GM23338 (cell line): ENCODE data around the gene CDC14B. TPM values are rescaled to one million over a fixed set of nuclear protein-coding genes. Genes with fewer than 3 reads are reported as not detected.

Experiments
- ATAC-seq: fragments of 200-7000 bp; cut with Tn5 transposase; 3 replicates; pipeline ENCODE4 v1.9.1; 2020
- DNase-seq: peaks from one replicate; pipeline ENCODE4 v3.0.0-alpha.2; 2015; ENCODE audit warnings: low spot score
- H2AFZ ChIP-seq: fragments of 200-600 bp; sonication (generic); 2 replicates; pipeline ENCODE4 v1.8.0; 2016; ENCODE audit warnings: antibody characterized with exemption, mild to moderate bottlenecking, moderate library complexity
- H3F3A ChIP-seq: fragments of 200-600 bp; sonication (generic); replicated peaks from 2 replicates; pipeline ENCODE4 v1.8.0; 2017; ENCODE audit warnings: antibody characterized with exemption, mixed run types, low read depth
- H3K27ac ChIP-seq: fragments of 200-600 bp; sonication (generic); 2 replicates; pipeline ENCODE4 v1.6.1; 2016; ENCODE audit warnings: low read depth
- H3K27me3 ChIP-seq: fragments of 200-600 bp; sonication (generic); 2 replicates; pipeline ENCODE4 v1.8.0; 2016; ENCODE audit warnings: mild to moderate bottlenecking, mixed run types, moderate library complexity; ENCODE audit not compliant: insufficient read depth
- H3K36me3 ChIP-seq: fragments of 200-600 bp; sonication (generic); 2 replicates; pipeline ENCODE4 v1.8.0; 2016; ENCODE audit warnings: mild to moderate bottlenecking; ENCODE audit not compliant: insufficient read depth
- H3K4me1 ChIP-seq: fragments of 200-600 bp; sonication (generic); 2 replicates; pipeline ENCODE4 v1.8.0; 2016; ENCODE audit warnings: mild to moderate bottlenecking, moderate library complexity; ENCODE audit not compliant: insufficient read depth
- H3K4me2 ChIP-seq: fragments of 200-600 bp; sonication (generic); 2 replicates; pipeline ENCODE4 v1.7.1; 2017; ENCODE audit warnings: mixed run types
- H3K4me3 ChIP-seq: fragments of 200-600 bp; sonication (generic); 2 replicates; pipeline ENCODE4 v1.6.1; 2016; ENCODE audit warnings: mixed run types
- H3K79me2 ChIP-seq: fragments of 200-600 bp; sonication (generic); replicated peaks from 2 replicates; pipeline ENCODE4 v1.8.0; 2017; ENCODE audit warnings: mild to moderate bottlenecking; ENCODE audit not compliant: insufficient read depth
- H3K9me2 ChIP-seq: fragments of 200-600 bp; sonication (generic); 2 replicates; pipeline ENCODE4 v1.8.0; 2017; ENCODE audit not compliant: insufficient read depth
- H4K20me1 ChIP-seq: fragments of 200-600 bp; sonication (generic); replicated peaks from 2 replicates; pipeline ENCODE4 v1.8.0; 2017; ENCODE audit warnings: mild to moderate bottlenecking; ENCODE audit not compliant: insufficient read depth
- H3K27ac Mint-ChIP-seq: 2 replicates; pipeline ENCODE4 v1.8.0; 2020; ENCODE audit warnings: inconsistent platforms, mild to moderate bottlenecking, moderate library complexity, mixed read lengths
- H3K27me3 Mint-ChIP-seq: 3 replicates; pipeline ENCODE4 v1.8.0; 2022; ENCODE audit warnings: low read depth, mild to moderate bottlenecking, moderate library complexity, mixed read lengths, inconsistent platforms; ENCODE audit not compliant: insufficient read depth, poor library complexity
- H3K36me3 Mint-ChIP-seq: 3 replicates; pipeline ENCODE4 v1.8.0; 2021; ENCODE audit warnings: low read depth, mild to moderate bottlenecking, inconsistent platforms, moderate library complexity, mixed read lengths
- H3K4me1 Mint-ChIP-seq: 3 replicates; pipeline ENCODE4 v1.8.0; 2020; ENCODE audit warnings: mild to moderate bottlenecking, inconsistent platforms, mixed read lengths
- H3K4me3 Mint-ChIP-seq: 3 replicates; pipeline ENCODE4 v1.8.0; 2021; ENCODE audit warnings: moderate library complexity, mild to moderate bottlenecking, inconsistent platforms, mixed read lengths
- H3K9me3 Mint-ChIP-seq: 3 replicates; pipeline ENCODE4 v1.8.0; 2020; ENCODE audit warnings: moderate library complexity, mild to moderate bottlenecking, inconsistent platforms, mixed read lengths
- CREB1 ChIP-seq: fragments of 250-450 bp; sonication (Bioruptor Pico); IDR thresholded peaks from 2 replicates; pipeline ENCODE4 v1.5.0; 2020; ENCODE audit warnings: low read depth, mild to moderate bottlenecking, moderate library complexity
- EZH2 ChIP-seq: fragments of 200-600 bp; sonication (generic); IDR thresholded peaks from one replicate; pipeline ENCODE4 v1.8.0; 2017; ENCODE audit warnings: antibody characterized with exemption, mild to moderate bottlenecking, low read depth; ENCODE audit not compliant: unreplicated experiment
- EZH2phosphoT487 ChIP-seq: fragments of 200-600 bp; sonication (generic); IDR thresholded peaks from one replicate; pipeline ENCODE4 v1.8.1; 2018; ENCODE audit warnings: antibody characterized with exemption; ENCODE audit not compliant: unreplicated experiment
- JUNB ChIP-seq: IDR thresholded peaks from one replicate; pipeline ENCODE4 v1.6.1; 2016; ENCODE audit warnings: antibody characterized with exemption; ENCODE audit not compliant: unreplicated experiment
- NANOG ChIP-seq: IDR thresholded peaks from 2 replicates; pipeline ENCODE4 v1.6.1; 2016; ENCODE audit warnings: antibody characterized with exemption, borderline replicate concordance
- POLR2AphosphoS5 ChIP-seq: IDR thresholded peaks from 2 replicates; pipeline ENCODE4 v1.6.1; 2016; ENCODE audit warnings: antibody characterized with exemption, low read depth
- STAT1 ChIP-seq: IDR thresholded peaks from one replicate; pipeline ENCODE4 v1.6.1; 2016; ENCODE audit warnings: antibody characterized with exemption; ENCODE audit not compliant: unreplicated experiment
- ZNF114 ChIP-seq: fragments of 250-450 bp; sonication (Bioruptor Pico); IDR thresholded peaks from 2 replicates; pipeline ENCODE4 v1.5.0; 2020; ENCODE audit warnings: mild to moderate bottlenecking, moderate library complexity
- ZNF331 ChIP-seq: fragments of 250-450 bp; sonication (Bioruptor Pico); IDR thresholded peaks from 2 replicates; pipeline ENCODE4 v1.5.0; 2020; ENCODE audit warnings: low read depth, mild to moderate bottlenecking, moderate library complexity
- polyA plus RNA-seq: library from polyadenylated mRNA; unstranded; fragments of >200 nt; fragmentation: Nextera tagmentation; extraction: Ambion mirVana; gene quantifications from 2 replicates; pipeline ENCODE4 v1.2.1, GENCODE V29; 2016
- total RNA-seq: library from RNA; depleted of rRNA; stranded (reverse); fragments of >200 nt; shearing (Covaris generic); gene quantifications from 2 replicates; pipeline ENCODE4 v1.2.3, GENCODE V29; 2014
- TF ChIP-seq, protein P1 (sequence below): fragments of 250-450 bp; sonication (Bioruptor Pico); IDR thresholded peaks from 2 replicates; pipeline ENCODE4 v1.5.0; 2020; ENCODE audit warnings: mild to moderate bottlenecking, moderate library complexity
- TF ChIP-seq, protein P2 (sequence below), 2 experiments: fragments of 200-600 bp in 1 of 2; sonication (generic) in 1 of 2; conservative IDR thresholded peaks; 2 replicates each; pipeline versions ENCODE4 v1.5.1 to v1.6.1; 2016 to 2017; ENCODE audit warnings: antibody characterized with exemption in 2 of 2, low read depth in 2 of 2, mild to moderate bottlenecking in 2 of 2, moderate library complexity in 1 of 2
- TF ChIP-seq, protein P3 (sequence below): IDR thresholded peaks from 2 replicates; pipeline ENCODE4 v1.6.1; 2016; ENCODE audit warnings: antibody characterized with exemption
- TF ChIP-seq, protein P4 (sequence below): IDR thresholded peaks from one replicate; pipeline ENCODE4 v1.6.1; 2018; ENCODE audit warnings: antibody characterized with exemption; ENCODE audit not compliant: unreplicated experiment

The CDC14B gene
- total and polyA plus RNA-seq, 2 experiments from 2014 or later, result 12.2 to 52.1 TPM

DNA sequence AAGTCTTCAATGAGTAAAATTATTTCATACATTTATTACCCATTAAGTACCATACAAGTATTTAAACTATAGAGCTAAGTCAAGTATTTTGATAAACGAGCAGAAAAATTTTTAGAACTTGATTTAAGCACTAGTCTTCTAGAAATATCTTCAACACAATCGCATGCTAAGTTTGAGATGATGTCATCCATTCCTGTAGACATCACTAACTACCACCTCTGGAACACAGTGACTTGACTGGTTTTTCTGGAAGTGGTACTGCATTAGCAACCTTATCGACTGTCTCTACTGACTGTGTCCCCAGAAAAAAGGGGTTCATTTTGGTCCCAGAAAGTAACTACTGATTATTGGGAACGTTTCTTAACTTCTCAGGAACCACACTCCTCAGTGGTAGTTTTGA lies 69.0 kb downstream of the CDC14B start:
- H3K36me3 Mint-ChIP-seq, result peaks cover 17% of the 10 kb centered on the region; the same call in 2 of the 3 replicates
- H3K4me3 Mint-ChIP-seq, result no peak overlapping the region
- Histone ChIP-seq H3K27me3 (no peaks in the 10 kb centered on the region), H3K79me2 (no peaks in the 10 kb centered on the region; the same call in 1 of the 2 replicates), H3K4me2 (no peak overlapping the region), H3K27ac (no peak overlapping the region), H3K36me3 (no peaks in the 10 kb centered on the region), H3K4me3 (no peak overlapping the region), H3K4me1 (no peaks in the 10 kb centered on the region), H4K20me1 (no peaks in the 10 kb centered on the region; the same call in 1 of the 2 replicates), H2AFZ (no peak overlapping the region), H3K9me2 (no peaks in the 10 kb centered on the region), H3F3A (no peaks in the 10 kb centered on the region)
- peaks cover 1% of the 10 kb centered on the region; the same call in 2 of the 3 replicates for H3K4me1 Mint-ChIP-seq
- no peaks in the 10 kb centered on the region; the same call in 2 of the 3 replicates for H3K9me3 Mint-ChIP-seq
- no peak overlapping the region for H3K27ac Mint-ChIP-seq
- peaks cover 3% of the 10 kb centered on the region for H3K27me3 Mint-ChIP-seq
- no peak for TF ChIP-seq CREB1 (CRISPR knock-in tag)
- no peak for TF ChIP-seq NANOG
- no peak for TF ChIP-seq EZH2
- TF ChIP-seq, protein P1, sequence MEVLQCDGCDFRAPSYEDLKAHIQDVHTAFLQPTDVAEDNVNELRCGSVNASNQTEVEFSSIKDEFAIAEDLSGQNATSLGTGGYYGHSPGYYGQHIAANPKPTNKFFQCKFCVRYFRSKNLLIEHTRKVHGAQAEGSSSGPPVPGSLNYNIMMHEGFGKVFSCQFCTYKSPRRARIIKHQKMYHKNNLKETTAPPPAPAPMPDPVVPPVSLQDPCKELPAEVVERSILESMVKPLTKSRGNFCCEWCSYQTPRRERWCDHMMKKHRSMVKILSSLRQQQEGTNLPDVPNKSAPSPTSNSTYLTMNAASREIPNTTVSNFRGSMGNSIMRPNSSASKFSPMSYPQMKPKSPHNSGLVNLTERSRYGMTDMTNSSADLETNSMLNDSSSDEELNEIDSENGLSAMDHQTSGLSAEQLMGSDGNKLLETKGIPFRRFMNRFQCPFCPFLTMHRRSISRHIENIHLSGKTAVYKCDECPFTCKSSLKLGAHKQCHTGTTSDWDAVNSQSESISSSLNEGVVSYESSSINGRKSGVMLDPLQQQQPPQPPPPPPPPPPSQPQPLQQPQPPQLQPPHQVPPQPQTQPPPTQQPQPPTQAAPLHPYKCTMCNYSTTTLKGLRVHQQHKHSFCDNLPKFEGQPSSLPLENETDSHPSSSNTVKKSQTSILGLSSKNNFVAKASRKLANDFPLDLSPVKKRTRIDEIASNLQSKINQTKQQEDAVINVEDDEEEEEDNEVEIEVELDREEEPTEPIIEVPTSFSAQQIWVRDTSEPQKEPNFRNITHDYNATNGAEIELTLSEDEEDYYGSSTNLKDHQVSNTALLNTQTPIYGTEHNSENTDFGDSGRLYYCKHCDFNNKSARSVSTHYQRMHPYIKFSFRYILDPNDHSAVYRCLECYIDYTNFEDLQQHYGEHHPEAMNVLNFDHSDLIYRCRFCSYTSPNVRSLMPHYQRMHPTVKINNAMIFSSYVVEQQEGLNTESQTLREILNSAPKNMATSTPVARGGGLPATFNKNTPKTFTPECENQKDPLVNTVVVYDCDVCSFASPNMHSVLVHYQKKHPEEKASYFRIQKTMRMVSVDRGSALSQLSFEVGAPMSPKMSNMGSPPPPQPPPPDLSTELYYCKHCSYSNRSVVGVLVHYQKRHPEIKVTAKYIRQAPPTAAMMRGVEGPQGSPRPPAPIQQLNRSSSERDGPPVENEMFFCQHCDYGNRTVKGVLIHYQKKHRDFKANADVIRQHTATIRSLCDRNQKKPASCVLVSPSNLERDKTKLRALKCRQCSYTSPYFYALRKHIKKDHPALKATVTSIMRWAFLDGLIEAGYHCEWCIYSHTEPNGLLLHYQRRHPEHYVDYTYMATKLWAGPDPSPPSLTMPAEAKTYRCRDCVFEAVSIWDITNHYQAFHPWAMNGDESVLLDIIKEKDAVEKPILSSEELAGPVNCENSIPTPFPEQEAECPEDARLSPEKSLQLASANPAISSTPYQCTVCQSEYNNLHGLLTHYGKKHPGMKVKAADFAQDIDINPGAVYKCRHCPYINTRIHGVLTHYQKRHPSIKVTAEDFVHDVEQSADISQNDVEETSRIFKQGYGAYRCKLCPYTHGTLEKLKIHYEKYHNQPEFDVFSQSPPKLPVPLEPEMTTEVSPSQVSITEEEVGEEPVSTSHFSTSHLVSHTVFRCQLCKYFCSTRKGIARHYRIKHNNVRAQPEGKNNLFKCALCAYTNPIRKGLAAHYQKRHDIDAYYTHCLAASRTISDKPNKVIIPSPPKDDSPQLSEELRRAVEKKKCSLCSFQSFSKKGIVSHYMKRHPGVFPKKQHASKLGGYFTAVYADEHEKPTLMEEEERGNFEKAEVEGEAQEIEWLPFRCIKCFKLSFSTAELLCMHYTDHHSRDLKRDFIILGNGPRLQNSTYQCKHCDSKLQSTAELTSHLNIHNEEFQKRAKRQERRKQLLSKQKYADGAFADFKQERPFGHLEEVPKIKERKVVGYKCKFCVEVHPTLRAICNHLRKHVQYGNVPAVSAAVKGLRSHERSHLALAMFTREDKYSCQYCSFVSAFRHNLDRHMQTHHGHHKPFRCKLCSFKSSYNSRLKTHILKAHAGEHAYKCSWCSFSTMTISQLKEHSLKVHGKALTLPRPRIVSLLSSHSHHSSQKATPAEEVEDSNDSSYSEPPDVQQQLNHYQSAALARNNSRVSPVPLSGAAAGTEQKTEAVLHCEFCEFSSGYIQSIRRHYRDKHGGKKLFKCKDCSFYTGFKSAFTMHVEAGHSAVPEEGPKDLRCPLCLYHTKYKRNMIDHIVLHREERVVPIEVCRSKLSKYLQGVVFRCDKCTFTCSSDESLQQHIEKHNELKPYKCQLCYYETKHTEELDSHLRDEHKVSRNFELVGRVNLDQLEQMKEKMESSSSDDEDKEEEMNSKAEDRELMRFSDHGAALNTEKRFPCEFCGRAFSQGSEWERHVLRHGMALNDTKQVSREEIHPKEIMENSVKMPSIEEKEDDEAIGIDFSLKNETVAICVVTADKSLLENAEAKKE (CRISPR knock-in tag), result no peak
- no peak for TF ChIP-seq POLR2AphosphoS5
- TF ChIP-seq STAT1, result no peak
- TF ChIP-seq JUNB, result no peak
- no peak for TF ChIP-seq ZNF331 (CRISPR knock-in tag)
- no peak for TF ChIP-seq ZNF114
- TF ChIP-seq EZH2phosphoT487, result no peak
- TF ChIP-seq, protein P2, sequence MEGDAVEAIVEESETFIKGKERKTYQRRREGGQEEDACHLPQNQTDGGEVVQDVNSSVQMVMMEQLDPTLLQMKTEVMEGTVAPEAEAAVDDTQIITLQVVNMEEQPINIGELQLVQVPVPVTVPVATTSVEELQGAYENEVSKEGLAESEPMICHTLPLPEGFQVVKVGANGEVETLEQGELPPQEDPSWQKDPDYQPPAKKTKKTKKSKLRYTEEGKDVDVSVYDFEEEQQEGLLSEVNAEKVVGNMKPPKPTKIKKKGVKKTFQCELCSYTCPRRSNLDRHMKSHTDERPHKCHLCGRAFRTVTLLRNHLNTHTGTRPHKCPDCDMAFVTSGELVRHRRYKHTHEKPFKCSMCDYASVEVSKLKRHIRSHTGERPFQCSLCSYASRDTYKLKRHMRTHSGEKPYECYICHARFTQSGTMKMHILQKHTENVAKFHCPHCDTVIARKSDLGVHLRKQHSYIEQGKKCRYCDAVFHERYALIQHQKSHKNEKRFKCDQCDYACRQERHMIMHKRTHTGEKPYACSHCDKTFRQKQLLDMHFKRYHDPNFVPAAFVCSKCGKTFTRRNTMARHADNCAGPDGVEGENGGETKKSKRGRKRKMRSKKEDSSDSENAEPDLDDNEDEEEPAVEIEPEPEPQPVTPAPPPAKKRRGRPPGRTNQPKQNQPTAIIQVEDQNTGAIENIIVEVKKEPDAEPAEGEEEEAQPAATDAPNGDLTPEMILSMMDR (conservative IDR thresholded peaks at IDR 0.05; ENCODE audit: low read depth in 2 of 2), result no peak
- TF ChIP-seq, protein P3, sequence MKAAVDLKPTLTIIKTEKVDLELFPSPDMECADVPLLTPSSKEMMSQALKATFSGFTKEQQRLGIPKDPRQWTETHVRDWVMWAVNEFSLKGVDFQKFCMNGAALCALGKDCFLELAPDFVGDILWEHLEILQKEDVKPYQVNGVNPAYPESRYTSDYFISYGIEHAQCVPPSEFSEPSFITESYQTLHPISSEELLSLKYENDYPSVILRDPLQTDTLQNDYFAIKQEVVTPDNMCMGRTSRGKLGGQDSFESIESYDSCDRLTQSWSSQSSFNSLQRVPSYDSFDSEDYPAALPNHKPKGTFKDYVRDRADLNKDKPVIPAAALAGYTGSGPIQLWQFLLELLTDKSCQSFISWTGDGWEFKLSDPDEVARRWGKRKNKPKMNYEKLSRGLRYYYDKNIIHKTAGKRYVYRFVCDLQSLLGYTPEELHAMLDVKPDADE, result no peak
- TF ChIP-seq, protein P4, sequence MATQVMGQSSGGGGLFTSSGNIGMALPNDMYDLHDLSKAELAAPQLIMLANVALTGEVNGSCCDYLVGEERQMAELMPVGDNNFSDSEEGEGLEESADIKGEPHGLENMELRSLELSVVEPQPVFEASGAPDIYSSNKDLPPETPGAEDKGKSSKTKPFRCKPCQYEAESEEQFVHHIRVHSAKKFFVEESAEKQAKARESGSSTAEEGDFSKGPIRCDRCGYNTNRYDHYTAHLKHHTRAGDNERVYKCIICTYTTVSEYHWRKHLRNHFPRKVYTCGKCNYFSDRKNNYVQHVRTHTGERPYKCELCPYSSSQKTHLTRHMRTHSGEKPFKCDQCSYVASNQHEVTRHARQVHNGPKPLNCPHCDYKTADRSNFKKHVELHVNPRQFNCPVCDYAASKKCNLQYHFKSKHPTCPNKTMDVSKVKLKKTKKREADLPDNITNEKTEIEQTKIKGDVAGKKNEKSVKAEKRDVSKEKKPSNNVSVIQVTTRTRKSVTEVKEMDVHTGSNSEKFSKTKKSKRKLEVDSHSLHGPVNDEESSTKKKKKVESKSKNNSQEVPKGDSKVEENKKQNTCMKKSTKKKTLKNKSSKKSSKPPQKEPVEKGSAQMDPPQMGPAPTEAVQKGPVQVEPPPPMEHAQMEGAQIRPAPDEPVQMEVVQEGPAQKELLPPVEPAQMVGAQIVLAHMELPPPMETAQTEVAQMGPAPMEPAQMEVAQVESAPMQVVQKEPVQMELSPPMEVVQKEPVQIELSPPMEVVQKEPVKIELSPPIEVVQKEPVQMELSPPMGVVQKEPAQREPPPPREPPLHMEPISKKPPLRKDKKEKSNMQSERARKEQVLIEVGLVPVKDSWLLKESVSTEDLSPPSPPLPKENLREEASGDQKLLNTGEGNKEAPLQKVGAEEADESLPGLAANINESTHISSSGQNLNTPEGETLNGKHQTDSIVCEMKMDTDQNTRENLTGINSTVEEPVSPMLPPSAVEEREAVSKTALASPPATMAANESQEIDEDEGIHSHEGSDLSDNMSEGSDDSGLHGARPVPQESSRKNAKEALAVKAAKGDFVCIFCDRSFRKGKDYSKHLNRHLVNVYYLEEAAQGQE, result no peak
- no peak for ATAC-seq
- no peak for DNase-seq
